GM23338 (cell line): Measurements from ENCODE around the gene KIAA0586. TPM values are rescaled to one million over a fixed set of nuclear protein-coding genes. Genes with fewer than 3 reads are reported as not detected.
A peak's percentile ranks its signal among the peaks of the same experiment; 100 is the strongest.

Experiments used
- ATAC-seq: fragments of 200-7000 bp; cut with Tn5 transposase; 3 replicates; pipeline ENCODE4 v1.9.1; 2020
- DNase-seq: peaks from one replicate; pipeline ENCODE4 v3.0.0-alpha.2; 2015; ENCODE audit warnings: low spot score
- H2AFZ ChIP-seq: fragments of 200-600 bp; sonication (generic); 2 replicates; pipeline ENCODE4 v1.8.0; 2016; ENCODE audit warnings: antibody characterized with exemption, mild to moderate bottlenecking, moderate library complexity
- H3F3A ChIP-seq: fragments of 200-600 bp; sonication (generic); replicated peaks from 2 replicates; pipeline ENCODE4 v1.8.0; 2017; ENCODE audit warnings: antibody characterized with exemption, mixed run types, low read depth
- H3K27ac ChIP-seq: fragments of 200-600 bp; sonication (generic); 2 replicates; pipeline ENCODE4 v1.6.1; 2016; ENCODE audit warnings: low read depth
- H3K27me3 ChIP-seq: fragments of 200-600 bp; sonication (generic); 2 replicates; pipeline ENCODE4 v1.8.0; 2016; ENCODE audit warnings: mild to moderate bottlenecking, mixed run types, moderate library complexity; ENCODE audit not compliant: insufficient read depth
- H3K36me3 ChIP-seq: fragments of 200-600 bp; sonication (generic); 2 replicates; pipeline ENCODE4 v1.8.0; 2016; ENCODE audit warnings: mild to moderate bottlenecking; ENCODE audit not compliant: insufficient read depth
- H3K4me1 ChIP-seq: fragments of 200-600 bp; sonication (generic); 2 replicates; pipeline ENCODE4 v1.8.0; 2016; ENCODE audit warnings: mild to moderate bottlenecking, moderate library complexity; ENCODE audit not compliant: insufficient read depth
- H3K4me2 ChIP-seq: fragments of 200-600 bp; sonication (generic); 2 replicates; pipeline ENCODE4 v1.7.1; 2017; ENCODE audit warnings: mixed run types
- H3K4me3 ChIP-seq: fragments of 200-600 bp; sonication (generic); 2 replicates; pipeline ENCODE4 v1.6.1; 2016; ENCODE audit warnings: mixed run types
- H3K79me2 ChIP-seq: fragments of 200-600 bp; sonication (generic); replicated peaks from 2 replicates; pipeline ENCODE4 v1.8.0; 2017; ENCODE audit warnings: mild to moderate bottlenecking; ENCODE audit not compliant: insufficient read depth
- H3K9me2 ChIP-seq: fragments of 200-600 bp; sonication (generic); 2 replicates; pipeline ENCODE4 v1.8.0; 2017; ENCODE audit not compliant: insufficient read depth
- H4K20me1 ChIP-seq: fragments of 200-600 bp; sonication (generic); replicated peaks from 2 replicates; pipeline ENCODE4 v1.8.0; 2017; ENCODE audit warnings: mild to moderate bottlenecking; ENCODE audit not compliant: insufficient read depth
- H3K27ac Mint-ChIP-seq: 2 replicates; pipeline ENCODE4 v1.8.0; 2020; ENCODE audit warnings: inconsistent platforms, mild to moderate bottlenecking, moderate library complexity, mixed read lengths
- H3K27me3 Mint-ChIP-seq: 3 replicates; pipeline ENCODE4 v1.8.0; 2022; ENCODE audit warnings: low read depth, mild to moderate bottlenecking, moderate library complexity, mixed read lengths, inconsistent platforms; ENCODE audit not compliant: insufficient read depth, poor library complexity
- H3K36me3 Mint-ChIP-seq: 3 replicates; pipeline ENCODE4 v1.8.0; 2021; ENCODE audit warnings: low read depth, mild to moderate bottlenecking, inconsistent platforms, moderate library complexity, mixed read lengths
- H3K4me1 Mint-ChIP-seq: 3 replicates; pipeline ENCODE4 v1.8.0; 2020; ENCODE audit warnings: mild to moderate bottlenecking, inconsistent platforms, mixed read lengths
- H3K4me3 Mint-ChIP-seq: 3 replicates; pipeline ENCODE4 v1.8.0; 2021; ENCODE audit warnings: moderate library complexity, mild to moderate bottlenecking, inconsistent platforms, mixed read lengths
- H3K9me3 Mint-ChIP-seq: 3 replicates; pipeline ENCODE4 v1.8.0; 2020; ENCODE audit warnings: moderate library complexity, mild to moderate bottlenecking, inconsistent platforms, mixed read lengths
- CREB1 ChIP-seq: fragments of 250-450 bp; sonication (Bioruptor Pico); IDR thresholded peaks from 2 replicates; pipeline ENCODE4 v1.5.0; 2020; ENCODE audit warnings: low read depth, mild to moderate bottlenecking, moderate library complexity
- EZH2phosphoT487 ChIP-seq: fragments of 200-600 bp; sonication (generic); IDR thresholded peaks from one replicate; pipeline ENCODE4 v1.8.1; 2018; ENCODE audit warnings: antibody characterized with exemption; ENCODE audit not compliant: unreplicated experiment
- JUNB ChIP-seq: IDR thresholded peaks from one replicate; pipeline ENCODE4 v1.6.1; 2016; ENCODE audit warnings: antibody characterized with exemption; ENCODE audit not compliant: unreplicated experiment
- POLR2AphosphoS5 ChIP-seq: IDR thresholded peaks from 2 replicates; pipeline ENCODE4 v1.6.1; 2016; ENCODE audit warnings: antibody characterized with exemption, low read depth
- STAT1 ChIP-seq: IDR thresholded peaks from one replicate; pipeline ENCODE4 v1.6.1; 2016; ENCODE audit warnings: antibody characterized with exemption; ENCODE audit not compliant: unreplicated experiment
- ZNF114 ChIP-seq: fragments of 250-450 bp; sonication (Bioruptor Pico); IDR thresholded peaks from 2 replicates; pipeline ENCODE4 v1.5.0; 2020; ENCODE audit warnings: mild to moderate bottlenecking, moderate library complexity
- polyA plus RNA-seq: library from polyadenylated mRNA; unstranded; fragments of >200 nt; fragmentation: Nextera tagmentation; extraction: Ambion mirVana; gene quantifications from 2 replicates; pipeline ENCODE4 v1.2.1, GENCODE V29; 2016
- total RNA-seq: library from RNA; depleted of rRNA; stranded (reverse); fragments of >200 nt; shearing (Covaris generic); gene quantifications from 2 replicates; pipeline ENCODE4 v1.2.3, GENCODE V29; 2014
- TF ChIP-seq, protein P1 (sequence below): IDR thresholded peaks from 2 replicates; pipeline ENCODE4 v1.6.1; 2016; ENCODE audit warnings: antibody characterized with exemption
- TF ChIP-seq, protein P2 (sequence below), 2 experiments: fragments of 200-600 bp in 1 of 2; sonication (generic) in 1 of 2; conservative IDR thresholded peaks; 2 replicates each; pipeline versions ENCODE4 v1.5.1 to v1.6.1; 2016 to 2017; ENCODE audit warnings: antibody characterized with exemption in 2 of 2, low read depth in 2 of 2, mild to moderate bottlenecking in 2 of 2, moderate library complexity in 1 of 2

The KIAA0586 gene
- total and polyA plus RNA-seq, 2 experiments from 2014 or later, result 22.2 to 23.7 TPM

DNA sequence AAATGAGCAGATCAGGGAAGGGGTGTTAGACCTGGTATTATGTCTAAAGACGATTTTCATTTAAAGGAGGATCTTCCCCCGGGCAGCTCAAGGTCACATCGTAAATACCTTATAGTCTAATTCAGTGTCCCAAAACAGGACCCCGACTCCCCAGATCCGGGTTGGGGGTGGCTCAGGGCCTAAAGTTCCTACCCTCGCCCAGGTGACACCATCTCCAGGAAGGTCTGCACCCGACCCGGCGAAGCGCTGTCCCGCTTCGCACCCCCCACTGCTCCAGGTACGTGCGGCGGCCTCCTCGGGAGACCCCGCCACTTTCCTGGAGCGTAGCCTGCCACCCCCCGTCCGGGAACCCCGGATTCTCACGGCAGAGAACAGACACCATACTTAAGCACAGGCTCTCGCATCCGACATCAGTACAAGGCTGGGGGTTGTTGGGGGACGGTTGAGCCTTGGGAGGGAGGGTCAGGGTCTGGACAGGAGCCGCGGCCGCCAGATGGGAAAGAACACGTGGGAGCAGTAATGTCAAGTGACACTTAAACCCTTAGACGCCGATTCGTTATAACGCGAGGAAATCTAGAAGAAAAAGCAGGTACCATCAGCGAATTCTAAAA, 744 bp upstream of the KIAA0586 start:
- H3K4me1 Mint-ChIP-seq, result peaks cover 7% of the 10 kb centered on the region
- Histone ChIP-seq H3K4me1 (peaks cover 9% of the 10 kb centered on the region), H3K4me3 (peak overlapping the region; percentile 73), H3K27me3 (no peaks in the 10 kb centered on the region), H3K27ac (peak overlapping the region; percentile 88), H3K36me3 (peaks cover 15% of the 10 kb centered on the region), H3F3A (0 out of 2 replicates have a peak, but pooled peaks cover 2% of the 10 kb centered on the region), H3K9me2 (no peaks in the 10 kb centered on the region), H3K79me2 (peaks cover 49% of the 10 kb centered on the region), H4K20me1 (peaks cover 5% of the 10 kb centered on the region; the same call in 1 of the 2 replicates), H3K4me2 (peak overlapping the region; percentile 83), H2AFZ (peak overlapping the region; percentile 100)
- H3K27ac Mint-ChIP-seq, result peak overlapping the region; percentile 97
- ATAC-seq (peak; percentile 90), DNase-seq (peak; percentile 80)
- TF ChIP-seq EZH2phosphoT487 (no peak), CREB1 (CRISPR knock-in tag) (no peak), JUNB (no peak), STAT1 (no peak), POLR2AphosphoS5 (peak; percentile 73)
- TF ChIP-seq, protein P1, sequence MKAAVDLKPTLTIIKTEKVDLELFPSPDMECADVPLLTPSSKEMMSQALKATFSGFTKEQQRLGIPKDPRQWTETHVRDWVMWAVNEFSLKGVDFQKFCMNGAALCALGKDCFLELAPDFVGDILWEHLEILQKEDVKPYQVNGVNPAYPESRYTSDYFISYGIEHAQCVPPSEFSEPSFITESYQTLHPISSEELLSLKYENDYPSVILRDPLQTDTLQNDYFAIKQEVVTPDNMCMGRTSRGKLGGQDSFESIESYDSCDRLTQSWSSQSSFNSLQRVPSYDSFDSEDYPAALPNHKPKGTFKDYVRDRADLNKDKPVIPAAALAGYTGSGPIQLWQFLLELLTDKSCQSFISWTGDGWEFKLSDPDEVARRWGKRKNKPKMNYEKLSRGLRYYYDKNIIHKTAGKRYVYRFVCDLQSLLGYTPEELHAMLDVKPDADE, result no peak; the same call in 1 of the 2 replicates
- TF ChIP-seq, protein P2, sequence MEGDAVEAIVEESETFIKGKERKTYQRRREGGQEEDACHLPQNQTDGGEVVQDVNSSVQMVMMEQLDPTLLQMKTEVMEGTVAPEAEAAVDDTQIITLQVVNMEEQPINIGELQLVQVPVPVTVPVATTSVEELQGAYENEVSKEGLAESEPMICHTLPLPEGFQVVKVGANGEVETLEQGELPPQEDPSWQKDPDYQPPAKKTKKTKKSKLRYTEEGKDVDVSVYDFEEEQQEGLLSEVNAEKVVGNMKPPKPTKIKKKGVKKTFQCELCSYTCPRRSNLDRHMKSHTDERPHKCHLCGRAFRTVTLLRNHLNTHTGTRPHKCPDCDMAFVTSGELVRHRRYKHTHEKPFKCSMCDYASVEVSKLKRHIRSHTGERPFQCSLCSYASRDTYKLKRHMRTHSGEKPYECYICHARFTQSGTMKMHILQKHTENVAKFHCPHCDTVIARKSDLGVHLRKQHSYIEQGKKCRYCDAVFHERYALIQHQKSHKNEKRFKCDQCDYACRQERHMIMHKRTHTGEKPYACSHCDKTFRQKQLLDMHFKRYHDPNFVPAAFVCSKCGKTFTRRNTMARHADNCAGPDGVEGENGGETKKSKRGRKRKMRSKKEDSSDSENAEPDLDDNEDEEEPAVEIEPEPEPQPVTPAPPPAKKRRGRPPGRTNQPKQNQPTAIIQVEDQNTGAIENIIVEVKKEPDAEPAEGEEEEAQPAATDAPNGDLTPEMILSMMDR (conservative IDR thresholded peaks at IDR 0.05; ENCODE audit: low read depth in 2 of 2), result no peak
- peaks cover 24% of the 10 kb centered on the region for H3K36me3 Mint-ChIP-seq
- H3K4me3 Mint-ChIP-seq, result peak overlapping the region; percentile 90
- no peaks in the 10 kb centered on the region for H3K9me3 Mint-ChIP-seq
- peaks cover 14% of the 10 kb centered on the region for H3K27me3 Mint-ChIP-seq

DNA sequence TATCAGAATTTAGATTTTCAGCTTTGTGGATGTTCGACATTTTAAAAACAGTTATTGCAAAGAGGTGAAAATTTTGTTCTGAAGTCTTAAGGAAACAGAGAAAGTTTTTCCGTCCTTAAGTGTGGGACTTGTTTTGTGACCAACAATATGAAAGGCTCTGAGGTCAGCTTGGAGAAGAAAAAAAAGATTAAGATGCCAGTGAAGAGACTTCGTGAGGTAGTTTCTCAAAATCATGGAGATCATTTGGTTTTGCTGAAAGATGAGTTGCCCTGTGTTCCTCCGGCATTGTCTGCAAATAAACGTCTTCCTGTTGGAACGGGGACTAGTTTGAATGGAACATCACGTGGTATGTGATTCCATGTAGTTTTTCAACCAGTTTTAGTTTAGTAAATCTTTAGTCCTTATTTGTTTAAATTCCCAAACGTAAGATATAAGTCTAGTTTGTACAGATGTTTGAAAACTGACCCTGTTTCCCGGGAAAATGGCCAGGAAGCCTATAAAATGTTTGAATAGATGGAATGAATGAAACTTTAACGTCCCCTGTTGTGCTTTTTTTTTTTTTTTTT, 682 bp downstream of the KIAA0586 start:
- Histone ChIP-seq H3K4me3 (peak overlapping the region; percentile 73), H3F3A (0 out of 2 replicates have a peak, but pooled peaks cover 2% of the 10 kb centered on the region), H3K27me3 (no peaks in the 10 kb centered on the region), H3K36me3 (peaks cover 5% of the 10 kb centered on the region; the same call in 1 of the 2 replicates), H2AFZ (peak overlapping the region; percentile 63), H4K20me1 (peaks cover 5% of the 10 kb centered on the region; the same call in 1 of the 2 replicates), H3K4me2 (peak overlapping the region; percentile 83), H3K4me1 (peaks cover 9% of the 10 kb centered on the region), H3K79me2 (peaks cover 44% of the 10 kb centered on the region), H3K9me2 (no peaks in the 10 kb centered on the region), H3K27ac (no peak overlapping the region)
- Mint-ChIP-seq H3K27me3 (peaks cover 14% of the 10 kb centered on the region), H3K36me3 (peaks cover 19% of the 10 kb centered on the region), H3K27ac (peak overlapping the region; percentile 97), H3K9me3 (no peaks in the 10 kb centered on the region), H3K4me1 (peaks cover 7% of the 10 kb centered on the region), H3K4me3 (peak overlapping the region; percentile 90)
- peak; percentile 14 for ATAC-seq
- peak; percentile 53 for DNase-seq
- no peak for TF ChIP-seq ZNF114 (CRISPR knock-in tag)
- TF ChIP-seq, protein P2 (conservative IDR thresholded peaks at IDR 0.05; ENCODE audit: low read depth in 2 of 2), result no peak
- TF ChIP-seq CREB1 (CRISPR knock-in tag), result no peak
